Gastrocnemius medialis (tissue), 4 donors: ENCODE results near the gene STARD8.
"Not testable (repeated sequence)": the region's sequence is repeated elsewhere in the genome, so short reads cannot be mapped to it uniquely, and the experiment has no call there.

Experiments
- POLR2A ChIP-seq, 2 donors: fragments of 450-650 bp; IDR thresholded peaks; one replicate each; pipeline ENCODE4 v1.6.1; 2017; ENCODE audit warnings: antibody characterized with exemption in 2 of 2, mild to moderate bottlenecking in 2 of 2, moderate library complexity in 2 of 2
- TF ChIP-seq, protein P1 (sequence below), 5 experiments: fragments of 450-650 bp in 3 of 5; fragments of 200-600 bp in 2 of 5; sonication (generic) in 2 of 5; IDR thresholded peaks in 4 of 5; conservative IDR thresholded peaks in 1 of 5; 1 replicate in 4 of 5; 2 replicates in 1 of 5; pipeline ENCODE4 v1.5.1; 2016 to 2019; ENCODE audit warnings: antibody characterized with exemption in 5 of 5, mild to moderate bottlenecking in 3 of 5, moderate library complexity in 3 of 5

DNA sequence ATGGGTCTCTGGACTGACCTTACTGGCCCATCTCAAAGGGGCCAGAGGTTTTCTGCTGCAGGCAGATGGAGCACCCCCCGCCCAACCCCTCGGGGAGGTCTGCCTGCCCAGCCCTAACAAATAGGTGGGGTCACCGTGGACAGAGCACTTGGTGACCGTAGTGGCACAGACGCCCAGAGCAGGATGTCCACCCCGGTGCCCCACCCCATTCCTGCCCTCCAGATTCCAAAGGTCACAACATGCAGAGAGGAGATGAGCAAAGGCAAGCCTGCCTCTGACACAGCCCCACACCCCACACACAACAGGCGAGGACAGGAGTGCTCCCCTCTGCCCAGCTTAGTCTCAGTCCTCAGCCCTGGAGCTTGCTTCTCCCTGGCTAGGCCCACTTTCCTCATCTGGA is 17.5 kb upstream of the STARD8 start:
- TF ChIP-seq, protein P1, sequence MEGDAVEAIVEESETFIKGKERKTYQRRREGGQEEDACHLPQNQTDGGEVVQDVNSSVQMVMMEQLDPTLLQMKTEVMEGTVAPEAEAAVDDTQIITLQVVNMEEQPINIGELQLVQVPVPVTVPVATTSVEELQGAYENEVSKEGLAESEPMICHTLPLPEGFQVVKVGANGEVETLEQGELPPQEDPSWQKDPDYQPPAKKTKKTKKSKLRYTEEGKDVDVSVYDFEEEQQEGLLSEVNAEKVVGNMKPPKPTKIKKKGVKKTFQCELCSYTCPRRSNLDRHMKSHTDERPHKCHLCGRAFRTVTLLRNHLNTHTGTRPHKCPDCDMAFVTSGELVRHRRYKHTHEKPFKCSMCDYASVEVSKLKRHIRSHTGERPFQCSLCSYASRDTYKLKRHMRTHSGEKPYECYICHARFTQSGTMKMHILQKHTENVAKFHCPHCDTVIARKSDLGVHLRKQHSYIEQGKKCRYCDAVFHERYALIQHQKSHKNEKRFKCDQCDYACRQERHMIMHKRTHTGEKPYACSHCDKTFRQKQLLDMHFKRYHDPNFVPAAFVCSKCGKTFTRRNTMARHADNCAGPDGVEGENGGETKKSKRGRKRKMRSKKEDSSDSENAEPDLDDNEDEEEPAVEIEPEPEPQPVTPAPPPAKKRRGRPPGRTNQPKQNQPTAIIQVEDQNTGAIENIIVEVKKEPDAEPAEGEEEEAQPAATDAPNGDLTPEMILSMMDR (IDR thresholded peaks at IDR 0.05 in 4 of 5, conservative IDR thresholded peaks at IDR 0.05 in 1 of 5) = not testable (repeated sequence)
- TF ChIP-seq POLR2A (IDR thresholded peaks at IDR 0.05) = not testable (repeated sequence)
